Measurements from ENCODE around the gene DOCK4. TPM values are rescaled to one million over a fixed set of nuclear protein-coding genes. Genes with fewer than 3 reads are reported as not detected.
A peak's percentile ranks its signal among the peaks of the same experiment; 100 is the strongest.

Gene DOCK4
- total and polyA plus RNA-seq, 7 donors: 3.0 to 28.5 (median 14.1) TPM

DNA sequence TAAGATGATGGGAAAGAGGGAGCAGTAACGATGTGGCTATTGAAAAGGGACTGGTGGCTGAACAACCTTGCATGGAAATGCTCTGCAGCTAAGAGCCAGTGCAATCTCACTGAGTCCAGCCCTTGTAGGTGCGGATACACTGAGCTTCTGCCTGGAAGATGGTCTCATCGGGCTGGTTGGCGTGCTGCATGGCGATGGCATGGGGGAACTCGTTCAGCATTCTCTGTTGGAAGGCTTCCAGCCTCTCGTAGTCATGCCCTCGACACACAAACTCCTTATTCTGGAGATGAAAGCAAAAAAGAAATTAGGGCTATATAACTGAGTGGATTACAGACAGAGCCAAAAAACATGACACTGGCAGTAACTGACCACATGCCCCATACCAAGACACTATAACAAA is 446.2 kb downstream of the DOCK4 start:
- no peak for DNase-seq
- 80 to 88% methylated on average over 8 of the region's 8 CpGs for WGBS, 2 donors
- TF ChIP-seq POLR2AphosphoS5 (IDR thresholded peaks at IDR 0.05) (no peak), EP300 (IDR thresholded peaks at IDR 0.05) (no peak), CTCF (IDR thresholded peaks at IDR 0.05) (no peak), POLR2A (IDR thresholded peaks at IDR 0.05) (no peak)
- Histone ChIP-seq H3K36me3 (peaks cover 0 to 6% (median 0%) of the 10 kb centered on the region in 4 donors), H3K4me1 (peaks cover 0 to 5% (median 2%) of the 10 kb centered on the region in 4 donors), H3K27ac (no peak overlapping the region), H3K4me3 (no peak overlapping the region), H3K27me3 (no peaks in the 10 kb centered on the region), H3K9me3 (no peaks in the 10 kb centered on the region)
- intact Hi-C loops (cut with DNase I): loop anchor here (5.0 to 10.0 kb wide), 2 partner anchors 655 to 737 kb away; no protein-coding TSS in a partner anchor

GRCh38 chr7:111758332-111758731 is 447.9 kb downstream of the DOCK4 start:
- H3K36me3 ChIP-seq: peaks cover 0 to 9% (median 0%) of the 10 kb centered on the region in 4 donors
- H3K4me1 ChIP-seq: peaks cover 0 to under 1% (median under 1%) of the 10 kb centered on the region in 4 donors
- WGBS, 2 donors: 18 to 61% methylated on average over 5 of the region's 5 CpGs
- no peak overlapping the region for H3K27ac ChIP-seq
- H3K9me3 ChIP-seq: no peaks in the 10 kb centered on the region
- no peak for DNase-seq
- no peak overlapping the region for H3K4me3 ChIP-seq
- no peaks in the 10 kb centered on the region for H3K27me3 ChIP-seq
- intact Hi-C loops (cut with DNase I): loop anchor here (10.0 kb wide), 1 partner anchor 106 kb away; no protein-coding TSS in a partner anchor
- TF ChIP-seq EP300 (IDR thresholded peaks at IDR 0.05) (no peak), POLR2AphosphoS5 (IDR thresholded peaks at IDR 0.05) (no peak), POLR2A (IDR thresholded peaks at IDR 0.05) (no peak), CTCF (IDR thresholded peaks at IDR 0.05) (no peak)

GRCh38 chr7:111756687-111757178 is 449.5 kb downstream of the DOCK4 start:
- TF ChIP-seq POLR2AphosphoS5 (IDR thresholded peaks at IDR 0.05) (peak in 2 of 4 donors; percentile 18 to 39), POLR2A (IDR thresholded peaks at IDR 0.05) (no peak), CTCF (IDR thresholded peaks at IDR 0.05) (no peak)
- WGBS, 2 donors: 78 to 92% methylated on average over 11 of the region's 11 CpGs
- intact Hi-C loops (cut with DNase I): loop anchor here (10.0 kb wide), 1 partner anchor 108 kb away; no protein-coding TSS in a partner anchor
- Histone ChIP-seq H3K4me1 (no peaks in the 10 kb centered on the region), H3K27ac (peak overlapping the region in 1 of 4 donors; percentile 15), H3K4me3 (no peak overlapping the region), H3K36me3 (peaks cover 0 to 9% (median 0%) of the 10 kb centered on the region in 4 donors), H3K27me3 (no peaks in the 10 kb centered on the region), H3K9me3 (no peaks in the 10 kb centered on the region)
- DNase-seq: peak; percentile 88

GRCh38 chr7:111755383-111755782 is 450.8 kb downstream of the DOCK4 start:
- TF ChIP-seq POLR2A (IDR thresholded peaks at IDR 0.05): no peak
- TF ChIP-seq EP300 (IDR thresholded peaks at IDR 0.05): no peak
- TF ChIP-seq POLR2AphosphoS5 (IDR thresholded peaks at IDR 0.05): no peak
- no peak for TF ChIP-seq CTCF (IDR thresholded peaks at IDR 0.05)
- H3K9me3 ChIP-seq: no peaks in the 10 kb centered on the region
- no peaks in the 10 kb centered on the region for H3K27me3 ChIP-seq
- no peak for DNase-seq
- 92 to 96% methylated on average over 6 of the region's 6 CpGs for WGBS, 2 donors
- H3K27ac ChIP-seq: no peak overlapping the region
- H3K36me3 ChIP-seq: peaks cover 0 to 9% (median 0%) of the 10 kb centered on the region in 4 donors
- intact Hi-C loops (cut with DNase I): loop anchor here (10.0 kb wide), 1 partner anchor 109 kb away; no protein-coding TSS in a partner anchor
- no peaks in the 10 kb centered on the region for H3K4me1 ChIP-seq
- H3K4me3 ChIP-seq: no peak overlapping the region
